H9 (cell line): ENCODE results near the gene ATG2B. TPM values are rescaled to one million over a fixed set of nuclear protein-coding genes. Genes with fewer than 3 reads are reported as not detected.

ENCODE experiments used
- DNase-seq: peaks from one replicate; pipeline ENCODE4 v3.0.0-alpha.2; 2017
- H2AFZ ChIP-seq: one replicate; pipeline ENCODE4 v1.6.1; 2013; ENCODE audit warnings: mild to moderate bottlenecking, low read length, control low read depth, moderate library complexity
- H2AK5ac ChIP-seq: 2 replicates; pipeline ENCODE4 v1.6.1; 2013; ENCODE audit warnings: low read length, control low read depth, mixed read lengths; ENCODE audit not compliant: insufficient read length
- H2BK120ac ChIP-seq: one replicate; pipeline ENCODE4 v1.6.1; 2013; ENCODE audit warnings: low read depth, mild to moderate bottlenecking, low read length, control low read depth, inconsistent platforms; ENCODE audit not compliant: poor library complexity, severe bottlenecking
- H2BK12ac ChIP-seq: 2 replicates; pipeline ENCODE4 v1.6.1; 2013; ENCODE audit warnings: low read length, control low read depth, mixed read lengths, low read depth; ENCODE audit not compliant: insufficient read length
- H2BK15ac ChIP-seq: 2 replicates; pipeline ENCODE4 v1.6.1; 2013; ENCODE audit warnings: low read depth, low read length, control low read depth
- H2BK20ac ChIP-seq: one replicate; pipeline ENCODE4 v1.6.1; 2013; ENCODE audit warnings: low read depth, mild to moderate bottlenecking, low read length, control low read depth, inconsistent platforms; ENCODE audit not compliant: poor library complexity, severe bottlenecking
- H2BK5ac ChIP-seq: 2 replicates; pipeline ENCODE4 v1.6.1; 2013; ENCODE audit warnings: low read length, control low read depth, mixed read lengths; ENCODE audit not compliant: insufficient read length
- H3K14ac ChIP-seq: 2 replicates; pipeline ENCODE4 v1.6.1; 2013; ENCODE audit warnings: low read length, control low read depth; ENCODE audit not compliant: insufficient read depth
- H3K18ac ChIP-seq: 2 replicates; pipeline ENCODE4 v1.6.1; 2013; ENCODE audit warnings: low read depth, mild to moderate bottlenecking, mixed read lengths, low read length, control low read depth; ENCODE audit not compliant: insufficient read length
- H3K23ac ChIP-seq: 2 replicates; pipeline ENCODE4 v1.6.1; 2013; ENCODE audit warnings: low read length, control low read depth, mixed read lengths, low read depth; ENCODE audit not compliant: insufficient read length
- H3K23me2 ChIP-seq: 2 replicates; pipeline ENCODE4 v1.6.1; 2013; ENCODE audit warnings: low read depth, mild to moderate bottlenecking, mixed read lengths, low read length, control low read depth; ENCODE audit not compliant: insufficient read length, poor library complexity, severe bottlenecking
- H3K27ac ChIP-seq: 2 replicates; pipeline ENCODE4 v1.5.1; 2013; ENCODE audit warnings: low read length, control low read depth, mixed read lengths, low read depth; ENCODE audit not compliant: insufficient read length
- H3K27me3 ChIP-seq: 2 replicates; pipeline ENCODE4 v1.6.1; 2013; ENCODE audit warnings: low read length, control low read depth, inconsistent platforms; ENCODE audit not compliant: insufficient read depth
- H3K4ac ChIP-seq: 2 replicates; pipeline ENCODE4 v1.6.1; 2013; ENCODE audit warnings: low read depth, mild to moderate bottlenecking, control low read depth, inconsistent platforms, low read length, moderate library complexity
- H3K4me1 ChIP-seq: 2 replicates; pipeline ENCODE4 v1.6.1; 2013; ENCODE audit warnings: low read length, control low read depth, inconsistent platforms; ENCODE audit not compliant: insufficient read depth
- H3K4me2 ChIP-seq: 2 replicates; pipeline ENCODE4 v1.6.1; 2013; ENCODE audit warnings: low read length, control low read depth, mixed read lengths; ENCODE audit not compliant: insufficient read length, insufficient read depth
- H3K56ac ChIP-seq: 2 replicates; pipeline ENCODE4 v1.6.1; 2013; ENCODE audit warnings: low read depth, mild to moderate bottlenecking, mixed read lengths, low read length, control low read depth; ENCODE audit not compliant: insufficient read length
- H3K79me1 ChIP-seq: 2 replicates; pipeline ENCODE4 v1.6.1; 2013; ENCODE audit warnings: low read depth, mild to moderate bottlenecking, moderate library complexity, low read length, control low read depth, inconsistent platforms; ENCODE audit not compliant: insufficient read depth, poor library complexity, severe bottlenecking
- H3K79me2 ChIP-seq: 2 replicates; pipeline ENCODE4 v1.6.1; 2013; ENCODE audit warnings: low read length, control low read depth, inconsistent platforms; ENCODE audit not compliant: insufficient read depth
- H3K9ac ChIP-seq: 2 replicates; pipeline ENCODE4 v1.6.1; 2013; ENCODE audit warnings: low read length, control low read depth, mixed read lengths; ENCODE audit not compliant: insufficient read length; ENCODE audit errors: extremely low read depth
- H3K9me3 ChIP-seq: one replicate; pipeline ENCODE4 v1.6.1; 2013; ENCODE audit warnings: low read depth, low read length, inconsistent platforms; ENCODE audit not compliant: control insufficient read depth
- H3T11ph ChIP-seq: one replicate; pipeline ENCODE4 v1.6.1; 2013; ENCODE audit warnings: mild to moderate bottlenecking, low read length, control low read depth, inconsistent platforms
- H4K20me1 ChIP-seq: one replicate; pipeline ENCODE4 v1.6.1; 2013; ENCODE audit not compliant: control insufficient read depth, insufficient read length, insufficient read depth
- H4K5ac ChIP-seq: 2 replicates; pipeline ENCODE4 v1.6.1; 2013; ENCODE audit warnings: low read depth, mild to moderate bottlenecking, mixed read lengths, low read length, control low read depth; ENCODE audit not compliant: insufficient read length
- H4K8ac ChIP-seq: replicated peaks from 2 replicates; pipeline ENCODE4 v1.6.1; 2013; ENCODE audit warnings: low read length, control low read depth, mixed read lengths, low read depth; ENCODE audit not compliant: insufficient read length
- H4K91ac ChIP-seq: 2 replicates; pipeline ENCODE4 v1.6.1; 2013; ENCODE audit warnings: low read depth, mild to moderate bottlenecking, moderate library complexity, mixed read lengths, low read length, control low read depth; ENCODE audit not compliant: insufficient read length
- H3K27ac Mint-ChIP-seq, 3 experiments: 2 replicates in 2 of 3; 3 replicates in 1 of 3; pipeline ENCODE4 v1.8.0; 2020 to 2021; ENCODE audit warnings: mixed read lengths in 3 of 3, mild to moderate bottlenecking in 1 of 3, moderate library complexity in 1 of 3
- H3K27me3 Mint-ChIP-seq: 2 replicates; pipeline ENCODE4 v1.8.0; 2021; ENCODE audit warnings: low read depth, mild to moderate bottlenecking, moderate library complexity, mixed read lengths
- H3K36me3 Mint-ChIP-seq, 3 experiments: 2 replicates in 2 of 3; 3 replicates in 1 of 3; pipeline ENCODE4 v1.8.0; 2020 to 2021; ENCODE audit warnings: low read depth in 3 of 3, mixed read lengths in 3 of 3; ENCODE audit not compliant: insufficient read depth in 1 of 3
- H3K4me1 Mint-ChIP-seq, 2 experiments: 2 replicates each; pipeline ENCODE4 v1.8.0; 2020; ENCODE audit warnings: mixed read lengths in 2 of 2
- H3K4me3 Mint-ChIP-seq, 2 experiments: 2 replicates in 1 of 2; 3 replicates in 1 of 2; pipeline ENCODE4 v1.8.0; 2020 to 2021; ENCODE audit warnings: mild to moderate bottlenecking in 2 of 2, mixed read lengths in 2 of 2, moderate library complexity in 1 of 2
- H3K9me3 Mint-ChIP-seq, 2 experiments: 2 replicates in 1 of 2; 3 replicates in 1 of 2; pipeline ENCODE4 v1.8.0; 2020; ENCODE audit warnings: mild to moderate bottlenecking in 2 of 2, mixed read lengths in 2 of 2, moderate library complexity in 1 of 2
- WGBS: extraction: QIAGEN DNeasy Blood & Tissue Kit; methylation state at CpG from one replicate; pipeline ENCODE4 v1.1.7; 2013; ENCODE audit warnings: missing lambda C conversion rate, low lambda C conversion rate, mixed read lengths; ENCODE audit not compliant: insufficient read length; ENCODE audit errors: extremely low coverage; 5-methylcytosine and 5-hydroxymethylcytosine counted together
- total RNA-seq: library from RNA; stranded (reverse); gene quantifications from 2 replicates; pipeline ENCODE4 v1.2.1, GENCODE V29; 2021
- TF ChIP-seq, protein P1 (sequence below): fragments of 200-600 bp; sonication (generic); conservative IDR thresholded peaks from 3 replicates; pipeline ENCODE4 v1.8.0; 2021; ENCODE audit warnings: antibody characterized with exemption, mild to moderate bottlenecking

ATG2B gene
- total RNA-seq, 1 experiment from 2014 or later: 12.6 TPM

DNA sequence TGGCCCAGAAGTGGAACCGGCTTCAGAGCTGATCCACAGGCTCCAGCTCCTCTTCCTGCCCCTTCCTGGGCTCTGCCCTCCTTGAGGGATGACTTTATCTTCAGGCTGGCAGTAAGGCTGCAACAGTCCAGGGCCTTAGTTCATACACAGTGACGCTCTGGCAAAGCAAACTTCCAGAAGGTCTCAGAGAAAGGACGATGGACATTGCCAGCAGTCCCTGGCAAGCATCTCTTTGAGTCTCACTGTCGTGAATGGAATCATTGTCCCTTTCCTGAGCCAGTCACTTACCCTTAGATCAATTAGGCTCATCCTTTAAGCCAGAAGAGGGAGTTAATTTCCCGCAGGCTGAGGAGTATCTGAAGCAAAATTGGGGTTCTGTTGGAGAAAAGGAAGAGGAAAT, 37.4 kb upstream of the ATG2B start:
- H2BK12ac ChIP-seq: no peak overlapping the region
- WGBS: no CpG with 5 or more reads among the region's 5 CpGs
- H3K4me1 ChIP-seq: no peaks in the 10 kb centered on the region
- H3K27ac Mint-ChIP-seq: no peak overlapping the region
- H3K14ac ChIP-seq: no peak overlapping the region
- H3K79me1 ChIP-seq: no peaks in the 10 kb centered on the region
- H4K5ac ChIP-seq: no peak overlapping the region
- H3T11ph ChIP-seq: no peak overlapping the region
- no peak overlapping the region for H3K56ac ChIP-seq
- no peaks in the 10 kb centered on the region for H3K27me3 ChIP-seq
- H4K20me1 ChIP-seq: no peaks in the 10 kb centered on the region
- no peak overlapping the region for H3K4me3 Mint-ChIP-seq
- H2BK15ac ChIP-seq: no peak overlapping the region
- H3K23me2 ChIP-seq: no peaks in the 10 kb centered on the region
- H3K9ac ChIP-seq: no peak overlapping the region
- H3K79me2 ChIP-seq: no peaks in the 10 kb centered on the region
- H3K9me3 Mint-ChIP-seq: no peaks in the 10 kb centered on the region
- no peak overlapping the region for H2AK5ac ChIP-seq
- H3K4ac ChIP-seq: no peak overlapping the region
- no peak overlapping the region for H4K91ac ChIP-seq
- H3K36me3 Mint-ChIP-seq: no peaks in the 10 kb centered on the region
- H3K4me2 ChIP-seq: no peak overlapping the region
- H2BK120ac ChIP-seq: no peak overlapping the region
- no peak overlapping the region for H3K18ac ChIP-seq
- H3K4me1 Mint-ChIP-seq: peaks cover 5 to 7% of the 10 kb centered on the region in 2 experiments
- no peak overlapping the region for H2AFZ ChIP-seq
- no peak overlapping the region for H3K27ac ChIP-seq
- no peaks in the 10 kb centered on the region; the same call in 1 of the 2 replicates for H3K27me3 Mint-ChIP-seq
- TF ChIP-seq, protein P1, sequence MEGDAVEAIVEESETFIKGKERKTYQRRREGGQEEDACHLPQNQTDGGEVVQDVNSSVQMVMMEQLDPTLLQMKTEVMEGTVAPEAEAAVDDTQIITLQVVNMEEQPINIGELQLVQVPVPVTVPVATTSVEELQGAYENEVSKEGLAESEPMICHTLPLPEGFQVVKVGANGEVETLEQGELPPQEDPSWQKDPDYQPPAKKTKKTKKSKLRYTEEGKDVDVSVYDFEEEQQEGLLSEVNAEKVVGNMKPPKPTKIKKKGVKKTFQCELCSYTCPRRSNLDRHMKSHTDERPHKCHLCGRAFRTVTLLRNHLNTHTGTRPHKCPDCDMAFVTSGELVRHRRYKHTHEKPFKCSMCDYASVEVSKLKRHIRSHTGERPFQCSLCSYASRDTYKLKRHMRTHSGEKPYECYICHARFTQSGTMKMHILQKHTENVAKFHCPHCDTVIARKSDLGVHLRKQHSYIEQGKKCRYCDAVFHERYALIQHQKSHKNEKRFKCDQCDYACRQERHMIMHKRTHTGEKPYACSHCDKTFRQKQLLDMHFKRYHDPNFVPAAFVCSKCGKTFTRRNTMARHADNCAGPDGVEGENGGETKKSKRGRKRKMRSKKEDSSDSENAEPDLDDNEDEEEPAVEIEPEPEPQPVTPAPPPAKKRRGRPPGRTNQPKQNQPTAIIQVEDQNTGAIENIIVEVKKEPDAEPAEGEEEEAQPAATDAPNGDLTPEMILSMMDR: no peak
- H3K9me3 ChIP-seq: no peaks in the 10 kb centered on the region
- no peak for DNase-seq
- no peak overlapping the region for H4K8ac ChIP-seq
- H3K23ac ChIP-seq: no peak overlapping the region
- no peak overlapping the region for H2BK20ac ChIP-seq
- no peak overlapping the region for H2BK5ac ChIP-seq
